Panc1 (cell line): ENCODE results near the gene NTM. TPM values are rescaled to one million over a fixed set of nuclear protein-coding genes. Genes with fewer than 3 reads are reported as not detected.

Source experiments
- ATAC-seq: fragments of 200-7000 bp; cut with Tn5 transposase; 2 replicates; pipeline ENCODE4 v1.9.1; 2020; ENCODE audit warnings: mild to moderate bottlenecking, moderate library complexity
- BruUV-seq: library from RNA; stranded (reverse); fragments of 400-500 nt; replicated peaks from 2 replicates; lab custom pipeline; 2021; lab: Mats Ljungman, UMichigan
- CTCF ChIA-PET: fragments of 300-600 bp; sonication (Branson Sonifier 250); formaldehyde crosslinking; loops from one replicate; lab custom pipeline; 2022; ENCODE audit warnings: antibody characterized with exemption; lab: Charles Lee
- POLR2A ChIA-PET: fragments of 300-600 bp; sonication (Branson Sonifier 250); formaldehyde crosslinking; loops from one replicate; lab custom pipeline; 2022; ENCODE audit warnings: antibody characterized with exemption; lab: Charles Lee
- DNase-seq: peaks from one replicate; pipeline ENCODE4 v3.0.0-alpha.2; 2010; ENCODE audit warnings: low read depth, low spot score
- H3K27ac ChIP-seq: 2 replicates; pipeline ENCODE4 v1.5.1; 2011; ENCODE audit warnings: mild to moderate bottlenecking, low read length, inconsistent platforms
- H3K27me3 ChIP-seq: fragments of 200-500 bp; sonication (Bioruptor generic); 2 replicates; pipeline ENCODE4 v1.6.0; 2014; ENCODE audit warnings: low read length, inconsistent platforms; ENCODE audit not compliant: control insufficient read depth, insufficient read depth
- H3K36me3 ChIP-seq: fragments of 200-500 bp; sonication (Bioruptor generic); 2 replicates; pipeline ENCODE4 v1.5.1; 2014; ENCODE audit warnings: inconsistent platforms, mild to moderate bottlenecking, low read length, moderate library complexity; ENCODE audit not compliant: control insufficient read depth, insufficient read depth
- H3K4me1 ChIP-seq: 2 replicates; pipeline ENCODE4 v1.5.1; 2011; ENCODE audit warnings: inconsistent platforms, mild to moderate bottlenecking, low read length, moderate library complexity; ENCODE audit not compliant: control insufficient read depth, insufficient read depth
- H3K4me3 ChIP-seq, 2 experiments: 2 replicates each; pipeline ENCODE4 v1.5.1; 2011 to 2012; ENCODE audit warnings: low read depth in 2 of 2, low read length in 2 of 2, mild to moderate bottlenecking in 2 of 2, inconsistent platforms in 1 of 2, moderate library complexity in 1 of 2
- H3K9me3 ChIP-seq: fragments of 200-500 bp; sonication (Bioruptor generic); 2 replicates; pipeline ENCODE4 v1.5.1; 2014; ENCODE audit warnings: low read depth, mild to moderate bottlenecking, inconsistent platforms, low read length, moderate library complexity; ENCODE audit not compliant: control insufficient read depth, insufficient read depth
- POLR2AphosphoS5 ChIP-seq: IDR thresholded peaks from 2 replicates; pipeline ENCODE4 v1.6.1; 2012; ENCODE audit warnings: mild to moderate bottlenecking, low read depth, low read length, moderate library complexity
- REST ChIP-seq, 2 experiments: IDR thresholded peaks; 2 replicates each; pipeline ENCODE4 v1.6.1; 2011 to 2012; ENCODE audit warnings: low read depth in 2 of 2, control low read depth in 1 of 2, low read length in 1 of 2, mild to moderate bottlenecking in 1 of 2, moderate library complexity in 1 of 2; ENCODE audit not compliant: insufficient read depth in 1 of 2
- SIN3A ChIP-seq: IDR thresholded peaks from 2 replicates; pipeline ENCODE4 v1.6.1; 2012; ENCODE audit warnings: low read depth, mild to moderate bottlenecking, low read length, moderate library complexity, borderline replicate concordance; ENCODE audit not compliant: insufficient read depth
- TCF7L2 ChIP-seq: IDR thresholded peaks from 2 replicates; pipeline ENCODE4 v1.6.1; 2011; ENCODE audit warnings: mild to moderate bottlenecking, low read depth, low read length, inconsistent platforms
- in situ Hi-C: cut with HindIII; loops from 2 replicates; pipeline ENCODE4 v1.10.0; 2016; ENCODE audit warnings: low sequenced_read_pairs, low pct_unique_long_range_greater_than_20kb
- intact Hi-C: fragments of 100-400 bp; cut with micrococcal nuclease; formaldehyde crosslinking; loops from one replicate; pipeline ENCODE4 v1.10.0; 2022; ENCODE audit not compliant: unreplicated experiment
- total RNA-seq: library from RNA; stranded (reverse); gene quantifications from one replicate; pipeline ENCODE4 v1.2.1, GENCODE V29; 2021; ENCODE audit not compliant: unreplicated experiment
- TF ChIP-seq, protein P1 (sequence below): fragments of 450-650 bp; IDR thresholded peaks from 2 replicates; pipeline ENCODE4 v1.5.1; 2017; ENCODE audit warnings: mild to moderate bottlenecking

NTM gene
- total RNA-seq, 1 experiment from 2014 or later = 0.10 TPM

- no peak for TF ChIP-seq SIN3A
- no peak for TF ChIP-seq TCF7L2
- TF ChIP-seq REST (IDR thresholded peaks at IDR 0.05; ENCODE audit: insufficient read depth in 1 of 2, low read depth in 2 of 2, low read length in 1 of 2) = no peak
- TF ChIP-seq, protein P1, sequence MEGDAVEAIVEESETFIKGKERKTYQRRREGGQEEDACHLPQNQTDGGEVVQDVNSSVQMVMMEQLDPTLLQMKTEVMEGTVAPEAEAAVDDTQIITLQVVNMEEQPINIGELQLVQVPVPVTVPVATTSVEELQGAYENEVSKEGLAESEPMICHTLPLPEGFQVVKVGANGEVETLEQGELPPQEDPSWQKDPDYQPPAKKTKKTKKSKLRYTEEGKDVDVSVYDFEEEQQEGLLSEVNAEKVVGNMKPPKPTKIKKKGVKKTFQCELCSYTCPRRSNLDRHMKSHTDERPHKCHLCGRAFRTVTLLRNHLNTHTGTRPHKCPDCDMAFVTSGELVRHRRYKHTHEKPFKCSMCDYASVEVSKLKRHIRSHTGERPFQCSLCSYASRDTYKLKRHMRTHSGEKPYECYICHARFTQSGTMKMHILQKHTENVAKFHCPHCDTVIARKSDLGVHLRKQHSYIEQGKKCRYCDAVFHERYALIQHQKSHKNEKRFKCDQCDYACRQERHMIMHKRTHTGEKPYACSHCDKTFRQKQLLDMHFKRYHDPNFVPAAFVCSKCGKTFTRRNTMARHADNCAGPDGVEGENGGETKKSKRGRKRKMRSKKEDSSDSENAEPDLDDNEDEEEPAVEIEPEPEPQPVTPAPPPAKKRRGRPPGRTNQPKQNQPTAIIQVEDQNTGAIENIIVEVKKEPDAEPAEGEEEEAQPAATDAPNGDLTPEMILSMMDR = no peak
- TF ChIP-seq POLR2AphosphoS5 = no peak
- H3K36me3 ChIP-seq = no peaks in the 10 kb centered on the region
- CTCF ChIA-PET = no interaction called here
- no peaks in the 10 kb centered on the region for H3K27me3 ChIP-seq
- H3K4me1 ChIP-seq = no peaks in the 10 kb centered on the region
- DNase-seq (no peak), ATAC-seq (no peak)
- intact Hi-C loops = no loop called here
- in situ Hi-C loops = no loop called here
- H3K4me3 ChIP-seq = no peak overlapping the region
- no peaks in the 10 kb centered on the region for H3K9me3 ChIP-seq
- POLR2A ChIA-PET = no interaction called here
- no TSS peak for BruUV-seq
- H3K27ac ChIP-seq = no peak overlapping the region
Observed at GRCh38 chr11:131980888-131981668, 610.7 kb downstream of the NTM start.

GRCh38 chr11:131982154-131982553, 611.7 kb downstream of the NTM start:
- no peaks in the 10 kb centered on the region for H3K4me1 ChIP-seq
- in situ Hi-C loops = no loop called here
- H3K27me3 ChIP-seq = no peaks in the 10 kb centered on the region
- no peak for ATAC-seq
- BruUV-seq = no TSS peak
- TF ChIP-seq POLR2AphosphoS5 = no peak
- no peak for TF ChIP-seq SIN3A
- no peak for TF ChIP-seq REST (IDR thresholded peaks at IDR 0.05; ENCODE audit: insufficient read depth in 1 of 2, low read depth in 2 of 2, low read length in 1 of 2)
- TF ChIP-seq, protein P1 = no peak
- TF ChIP-seq TCF7L2 = no peak
- no peak overlapping the region for H3K4me3 ChIP-seq
- no peak for DNase-seq
- no peak overlapping the region for H3K27ac ChIP-seq
- ChIA-PET CTCF (interaction anchor here (0.6 kb wide), 2 partner anchors 182 to 495 kb away, joined by 3 to 5 read pairs; no protein-coding TSS in a partner anchor), POLR2A (no interaction called here)
- intact Hi-C loops = no loop called here
- H3K36me3 ChIP-seq = no peaks in the 10 kb centered on the region
- no peaks in the 10 kb centered on the region for H3K9me3 ChIP-seq
